Measurements from ENCODE around the gene NLRP8. TPM values are rescaled to one million over a fixed set of nuclear protein-coding genes. Genes with fewer than 3 reads are reported as not detected.

The NLRP8 gene
- total RNA-seq, result not detected

DNA sequence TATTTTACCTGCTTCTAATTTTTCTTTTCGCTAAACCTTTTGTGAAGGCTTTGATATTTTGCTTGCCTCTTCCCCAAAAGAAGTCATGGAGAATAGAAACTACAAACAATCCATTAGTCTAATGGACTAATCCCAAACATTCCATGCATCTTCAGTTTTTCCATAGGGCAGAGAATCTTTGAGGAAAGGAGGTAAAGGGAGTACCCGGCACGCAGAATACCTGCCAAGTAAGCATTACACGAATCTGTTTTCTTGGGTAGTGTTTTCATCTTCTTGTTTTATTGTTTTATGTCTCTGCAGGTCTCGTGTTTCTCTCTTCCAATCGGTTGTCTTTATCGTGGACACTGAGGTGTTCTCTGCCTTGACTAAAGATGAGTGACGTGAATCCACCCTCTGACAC is at the start of gene NLRP8:
Gene NLRP8, plus strand, starts transcription at position 301 of the 400 bp plus-strand sequence.

DNA sequence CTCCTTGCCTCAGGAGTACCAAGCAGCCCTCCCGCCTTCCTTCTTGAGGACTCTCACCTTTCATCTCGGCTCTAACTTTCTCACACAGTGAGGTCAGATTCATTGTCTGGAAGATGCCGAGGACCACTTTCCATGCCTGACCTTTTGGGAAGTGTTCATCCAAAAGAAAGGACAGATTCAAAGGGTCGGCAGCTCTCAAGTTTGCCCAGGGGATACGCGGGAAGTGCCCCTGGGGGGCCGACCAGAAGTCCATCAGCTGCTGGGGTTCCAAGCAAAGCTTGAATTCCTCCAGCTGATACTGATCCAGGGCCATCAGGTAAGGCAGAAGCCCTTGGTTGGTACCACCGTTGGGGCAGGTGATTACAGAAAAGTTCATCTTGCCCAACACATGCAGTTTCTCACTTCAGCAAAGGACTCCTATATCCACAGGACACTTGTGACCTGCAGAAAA is 15.7 kb upstream of the NLRP8 start, which contains the start of gene NLRP13:
Gene NLRP13, minus strand, starts transcription at position 401 of the 451 bp plus-strand sequence. Its CDS starts 25 bp downstream, at position 376.

DNA sequence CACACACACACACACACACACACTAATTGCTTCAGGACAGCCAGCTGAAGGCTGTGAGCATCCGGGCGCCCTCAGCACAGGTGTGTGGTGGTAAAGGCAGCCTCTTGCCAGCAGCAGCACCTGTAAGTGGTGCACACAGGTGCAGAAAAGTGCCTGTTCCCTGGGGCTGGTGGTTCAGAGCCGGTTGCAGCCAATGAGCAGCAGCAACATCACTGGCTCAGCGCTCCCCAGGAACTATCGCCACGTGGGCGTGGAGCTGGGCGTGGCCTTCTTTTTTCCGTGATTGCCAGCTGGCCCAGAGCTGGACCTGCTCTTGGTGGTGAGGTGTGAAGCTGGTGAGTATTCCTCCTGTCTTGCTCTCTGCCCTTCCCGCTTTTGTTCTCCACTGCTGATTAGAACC is 38.9 kb downstream of the NLRP8 start, which contains the start of gene NLRP5:
Gene NLRP5, plus strand, starts transcription at position 289 of the 400 bp plus-strand sequence.

Other genes starting within 250 kb of the NLRP8 start
- gene NLRP9, start 209.4 kb upstream of the NLRP8 start, total RNA-seq, result not detected
- not detected for gene RFPL4A, start 188.7 kb upstream of the NLRP8 start, total RNA-seq
- not detected for gene RFPL4AL1, start 178.7 kb upstream of the NLRP8 start, total RNA-seq
- under 0.01 TPM for gene NLRP11, start 115.8 kb upstream of the NLRP8 start, total RNA-seq
- gene NLRP4, start 111.3 kb upstream of the NLRP8 start, total RNA-seq, result under 0.01 TPM
- not detected for gene NLRP13, start 15.5 kb upstream of the NLRP8 start, total RNA-seq
- under 0.01 TPM for gene NLRP5, start 38.9 kb downstream of the NLRP8 start, total RNA-seq
- gene ZNF787, start 173.5 kb downstream of the NLRP8 start, total RNA-seq, result 16.1 TPM
- 12.5 TPM for gene ZNF444, start 193.5 kb downstream of the NLRP8 start, total RNA-seq
- gene GALP, start 228.2 kb downstream of the NLRP8 start, total RNA-seq, result not detected
- not detected for gene ZSCAN5B, start 250.0 kb downstream of the NLRP8 start, total RNA-seq

Data from diencephalon (tissue), 1 donor.